ENCODE results near the gene PLA2G2E.

DNA sequence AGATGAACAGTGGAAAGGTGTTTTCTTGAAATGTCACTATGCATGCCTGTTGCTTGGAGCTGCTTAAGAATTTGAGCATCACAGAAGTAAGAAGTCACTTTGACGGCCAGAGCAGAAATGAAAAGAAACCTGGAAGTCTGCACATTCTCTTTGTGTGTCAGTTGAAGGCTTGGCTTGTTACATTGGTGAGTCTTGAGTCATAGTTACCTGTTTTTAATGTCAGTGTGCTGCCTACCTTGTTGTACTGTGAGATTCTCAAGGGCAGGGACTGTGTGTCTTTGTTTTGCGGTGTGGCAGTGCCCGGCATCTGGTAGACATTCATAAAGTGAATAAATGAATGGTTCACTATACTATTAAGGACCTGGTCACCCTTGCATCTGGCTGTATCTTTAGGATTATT is 31.3 kb downstream of the PLA2G2E start:
- TF ChIP-seq ZNF274 (IDR thresholded peaks at IDR 0.05; ENCODE audit: low read depth, low read length) (no peak), YY1 (IDR thresholded peaks at IDR 0.05; ENCODE audit: insufficient read depth, insufficient read length) (no peak)

Measured in NT2/D1 (cell line).